Liver (tissue), 9 donors: ENCODE measurements around the gene USP33. TPM values are rescaled to one million over a fixed set of nuclear protein-coding genes. Genes with fewer than 3 reads are reported as not detected.
A peak's percentile ranks its signal among the peaks of the same experiment; 100 is the strongest.

ENCODE experiments used
- DNase-seq: peaks from one replicate; pipeline ENCODE4 v3.0.0-alpha.2; 2017; ENCODE audit warnings: low spot score
- H3K27ac ChIP-seq, 2 donors: one replicate each; pipeline ENCODE4 v1.7.0; 2013; ENCODE audit warnings: inconsistent platforms in 2 of 2, low read length in 2 of 2, control low read depth in 1 of 2, low read depth in 1 of 2, mild to moderate bottlenecking in 1 of 2
- H3K27me3 ChIP-seq, 4 donors: one replicate each; pipeline versions ENCODE4 v1.6.1 to v1.7.0; 2013; ENCODE audit warnings: low read length in 3 of 4, inconsistent platforms in 1 of 4, mild to moderate bottlenecking in 1 of 4, moderate library complexity in 1 of 4; ENCODE audit not compliant: control insufficient read depth in 4 of 4, insufficient read depth in 4 of 4
- H3K36me3 ChIP-seq, 4 donors: one replicate each; pipeline versions ENCODE4 v1.6.1 to v1.7.0; 2013; ENCODE audit warnings: low read length in 3 of 4, mild to moderate bottlenecking in 3 of 4, low read depth in 1 of 4, moderate library complexity in 1 of 4; ENCODE audit not compliant: control insufficient read depth in 4 of 4, insufficient read depth in 3 of 4
- H3K4me1 ChIP-seq, 4 donors: one replicate each; pipeline versions ENCODE4 v1.6.1 to v1.7.0; 2013; ENCODE audit warnings: low read length in 3 of 4, mild to moderate bottlenecking in 3 of 4, moderate library complexity in 1 of 4; ENCODE audit not compliant: control insufficient read depth in 4 of 4, insufficient read depth in 4 of 4
- H3K4me3 ChIP-seq, 3 donors: one replicate each; pipeline versions ENCODE4 v1.6.1 to v1.7.0; 2013; ENCODE audit warnings: low read length in 3 of 3, control low read depth in 1 of 3, low read depth in 1 of 3, mild to moderate bottlenecking in 1 of 3
- H3K9ac ChIP-seq, 2 donors: one replicate each; pipeline ENCODE4 v1.7.0; 2013; ENCODE audit warnings: low read length in 2 of 2, mild to moderate bottlenecking in 2 of 2, moderate library complexity in 2 of 2, control low read depth in 1 of 2, low read depth in 1 of 2
- H3K9me3 ChIP-seq, 4 donors: one replicate each; pipeline versions ENCODE4 v1.6.1 to v1.7.0; 2013; ENCODE audit warnings: low read length in 3 of 4; ENCODE audit not compliant: control insufficient read depth in 4 of 4
- ATF3 ChIP-seq: IDR thresholded peaks from 2 replicates; pipeline ENCODE4 v1.6.1; 2016; ENCODE audit warnings: antibody characterized with exemption
- CTCF ChIP-seq: fragments of 150-350 bp; IDR thresholded peaks from 2 replicates; pipeline ENCODE4 v1.5.1; 2017; ENCODE audit warnings: improper control_type of control experiment, low read depth, low read length; ENCODE audit not compliant: missing input control
- EGR1 ChIP-seq, 2 donors: IDR thresholded peaks; 2 replicates each; pipeline ENCODE4 v1.6.1; 2016 to 2018; ENCODE audit warnings: antibody characterized with exemption in 2 of 2, low read depth in 2 of 2
- FOXA2 ChIP-seq: IDR thresholded peaks from 2 replicates; pipeline ENCODE4 v1.6.1; 2016; ENCODE audit warnings: antibody characterized with exemption
- GABPA ChIP-seq, 2 donors: IDR thresholded peaks in 1 of 2; conservative IDR thresholded peaks in 1 of 2; 2 replicates each; pipeline ENCODE4 v1.6.1; 2016; ENCODE audit warnings: antibody characterized with exemption in 2 of 2, mild to moderate bottlenecking in 1 of 2, moderate library complexity in 1 of 2
- HNF4A ChIP-seq, 2 donors: conservative IDR thresholded peaks; 2 replicates each; pipeline ENCODE4 v1.6.1; 2016; ENCODE audit warnings: antibody characterized with exemption in 2 of 2, mild to moderate bottlenecking in 2 of 2
- JUND ChIP-seq, 2 donors: IDR thresholded peaks; 2 replicates each; pipeline ENCODE4 v1.6.1; 2016; ENCODE audit warnings: antibody characterized with exemption in 2 of 2
- MAX ChIP-seq: IDR thresholded peaks from 2 replicates; pipeline ENCODE4 v1.6.1; 2016; ENCODE audit warnings: antibody characterized with exemption
- NR2F2 ChIP-seq: IDR thresholded peaks from 2 replicates; pipeline ENCODE4 v1.6.1; 2016; ENCODE audit warnings: antibody characterized with exemption
- RAD21 ChIP-seq, 2 donors: IDR thresholded peaks; 2 replicates each; pipeline ENCODE4 v1.6.1; 2016; ENCODE audit warnings: antibody characterized with exemption in 2 of 2, mild to moderate bottlenecking in 2 of 2
- REST ChIP-seq: IDR thresholded peaks from 2 replicates; pipeline ENCODE4 v1.6.1; 2016; ENCODE audit warnings: antibody characterized with exemption, mild to moderate bottlenecking
- RXRA ChIP-seq, 2 donors: IDR thresholded peaks; 2 replicates each; pipeline ENCODE4 v1.6.1; 2017 to 2018; ENCODE audit warnings: antibody characterized with exemption in 2 of 2, mild to moderate bottlenecking in 1 of 2
- SP1 ChIP-seq: IDR thresholded peaks from 2 replicates; pipeline ENCODE4 v1.6.1; 2018; ENCODE audit warnings: antibody characterized with exemption, mild to moderate bottlenecking
- TAF1 ChIP-seq: conservative IDR thresholded peaks from 2 replicates; pipeline ENCODE4 v1.6.1; 2016; ENCODE audit warnings: antibody characterized with exemption, mild to moderate bottlenecking
- YY1 ChIP-seq: IDR thresholded peaks from 2 replicates; pipeline ENCODE4 v1.6.1; 2016; ENCODE audit warnings: antibody characterized with exemption, mild to moderate bottlenecking
- ZBTB33 ChIP-seq: IDR thresholded peaks from 2 replicates; pipeline ENCODE4 v1.6.1; 2016; ENCODE audit warnings: antibody characterized with exemption
- WGBS: extraction: QIAGEN DNeasy Blood & Tissue Kit; methylation state at CpG from one replicate; pipeline ENCODE4 v1.1.7; 2013; 5-methylcytosine and 5-hydroxymethylcytosine counted together
- polyA plus RNA-seq, 2 donors: library from polyadenylated mRNA; stranded (reverse) in 1 of 2; unstranded in 1 of 2; fragments of 200-250 nt in 1 of 2; fragments of >200 nt in 1 of 2; fragmentation: Nextera tagmentation in 1 of 2; extraction: Ambion mirVana in 1 of 2; gene quantifications; one replicate each; pipeline versions ENCODE4 v1.2.1 to v1.2.3, GENCODE V29; 2013 to 2015
- total RNA-seq, 2 donors: library from RNA; depleted of rRNA; stranded (reverse); fragments of >200 nt; gene quantifications; one replicate each; pipeline ENCODE4 v1.2.3, GENCODE V29; 2014
- donor health status: healthy.
- donor health status: healthy.
- donor health status: healthy.
- donor health status: healthy.
- donor health status: healthy.

Gene USP33
- total and polyA plus RNA-seq, 4 donors = 9.2 to 50.5 (median 28.3) TPM

GRCh38 chr1:77776007-77776700, 16.5 kb upstream of the USP33 start:
- no peak overlapping the region for H3K4me3 ChIP-seq
- WGBS = 56% methylated on average over 7 of the region's 7 CpGs
- no peaks in the 10 kb centered on the region for H3K36me3 ChIP-seq
- no peaks in the 10 kb centered on the region for H3K9me3 ChIP-seq
- peaks cover 0 to 11% (median 3%) of the 10 kb centered on the region in 4 donors for H3K4me1 ChIP-seq
- TF ChIP-seq SP1 (peak; percentile 43), NR2F2 (no peak), GABPA (IDR thresholded peaks at IDR 0.05 in 1 of 2, conservative IDR thresholded peaks at IDR 0.05 in 1 of 2) (no peak), CTCF (no peak), ZBTB33 (no peak), ATF3 (no peak)
- H3K9ac ChIP-seq = no peak overlapping the region
- no peak overlapping the region for H3K27ac ChIP-seq
- H3K27me3 ChIP-seq = no peaks in the 10 kb centered on the region
- DNase-seq = no peak

GRCh38 chr1:77768006-77768405, 8.4 kb upstream of the USP33 start:
- Histone ChIP-seq H3K4me1 (no peaks in the 10 kb centered on the region), H3K36me3 (no peaks in the 10 kb centered on the region), H3K27me3 (no peaks in the 10 kb centered on the region), H3K9me3 (no peaks in the 10 kb centered on the region), H3K9ac (no peak overlapping the region), H3K4me3 (no peak overlapping the region), H3K27ac (no peak overlapping the region)
- 81% methylated on average over 4 of the region's 4 CpGs for WGBS
- TF ChIP-seq FOXA2 = no peak
- no peak for TF ChIP-seq TAF1
- no peak for TF ChIP-seq SP1
- no peak for TF ChIP-seq YY1
- TF ChIP-seq ZBTB33 = no peak
- TF ChIP-seq NR2F2 = no peak
- no peak for TF ChIP-seq CTCF
- TF ChIP-seq ATF3 = no peak
- TF ChIP-seq GABPA (IDR thresholded peaks at IDR 0.05 in 1 of 2, conservative IDR thresholded peaks at IDR 0.05 in 1 of 2) = no peak
- no peak for TF ChIP-seq RAD21 (IDR thresholded peaks at IDR 0.05)
- TF ChIP-seq MAX = no peak
- TF ChIP-seq EGR1 (IDR thresholded peaks at IDR 0.05; ENCODE audit: low read depth in 2 of 2) = no peak
- TF ChIP-seq REST = no peak
- no peak for TF ChIP-seq JUND (IDR thresholded peaks at IDR 0.05)
- TF ChIP-seq RXRA (IDR thresholded peaks at IDR 0.05) = no peak
- TF ChIP-seq HNF4A (conservative IDR thresholded peaks at IDR 0.05) = no peak
- DNase-seq = no peak
